ENCODE results near the gene UBE2O. TPM values are rescaled to one million over a fixed set of nuclear protein-coding genes. Genes with fewer than 3 reads are reported as not detected.
A peak's percentile ranks its signal among the peaks of the same experiment; 100 is the strongest.

UBE2O gene
- polyA plus RNA-seq, 4 donors = 5.7 to 19.7 (median 9.6) TPM

GRCh38 chr17:76453431-76453743 is 435 bp upstream of the UBE2O start:
- no peak overlapping the region for H3K27ac ChIP-seq (ENCODE audit: low read depth in 1 of 3, low read length in 2 of 3)
- no peaks in the 10 kb centered on the region for H3K27me3 ChIP-seq (ENCODE audit: control insufficient read depth in 3 of 3, insufficient read depth in 3 of 3, low read length in 3 of 3)
- no peaks in the 10 kb centered on the region for H3K9me3 ChIP-seq (ENCODE audit: control insufficient read depth in 2 of 2, insufficient read depth in 1 of 2, low read depth in 1 of 2, low read length in 1 of 2)
- WGBS, 3 donors = 23 to 32% (median 27%) methylated on average over 6 of the region's 6 CpGs
- peaks cover 0 to 3% (median 0%) of the 10 kb centered on the region in 3 donors for H3K36me3 ChIP-seq (ENCODE audit: control insufficient read depth in 3 of 3, insufficient read depth in 2 of 3, low read depth in 1 of 3, low read length in 3 of 3)
- no peak for FAIRE-seq
- H3K4me3 ChIP-seq (ENCODE audit: low read depth in 1 of 3, low read length in 3 of 3) = no peak overlapping the region
- H3K4me1 ChIP-seq (ENCODE audit: control insufficient read depth in 3 of 3, insufficient read depth in 2 of 3, low read depth in 1 of 3, low read length in 2 of 3) = peaks cover 0 to 9% (median 6%) of the 10 kb centered on the region in 3 donors
- DNase-seq = no peak

GRCh38 chr17:76452127-76452659 is 759 bp downstream of the UBE2O start:
- no peaks in the 10 kb centered on the region for H3K9me3 ChIP-seq (ENCODE audit: control insufficient read depth in 2 of 2, insufficient read depth in 1 of 2, low read depth in 1 of 2, low read length in 1 of 2)
- H3K4me3 ChIP-seq (ENCODE audit: low read depth in 1 of 3, low read length in 3 of 3) = peak overlapping the region; percentile 61 to 97 (median 88)
- no peak for FAIRE-seq
- DNase-seq = no peak
- 1% methylated on average over 28 to 29 of the region's 29 CpGs for WGBS, 3 donors
- no peaks in the 10 kb centered on the region for H3K27me3 ChIP-seq (ENCODE audit: control insufficient read depth in 3 of 3, insufficient read depth in 3 of 3, low read length in 3 of 3)
- H3K4me1 ChIP-seq (ENCODE audit: control insufficient read depth in 3 of 3, insufficient read depth in 2 of 3, low read depth in 1 of 3, low read length in 2 of 3) = peaks cover 3 to 9% (median 6%) of the 10 kb centered on the region in 3 donors
- H3K27ac ChIP-seq (ENCODE audit: low read depth in 1 of 3, low read length in 2 of 3) = no peak overlapping the region
- peaks cover 0 to 3% (median 0%) of the 10 kb centered on the region in 3 donors for H3K36me3 ChIP-seq (ENCODE audit: control insufficient read depth in 3 of 3, insufficient read depth in 2 of 3, low read depth in 1 of 3, low read length in 3 of 3)

GRCh38 chr17:76451506-76451905 is 1.4 kb downstream of the UBE2O start:
- no peak for DNase-seq
- WGBS, 3 donors = 69 to 73% (median 70%) methylated on average over 6 of the region's 6 CpGs
- no peaks in the 10 kb centered on the region for H3K27me3 ChIP-seq (ENCODE audit: control insufficient read depth in 3 of 3, insufficient read depth in 3 of 3, low read length in 3 of 3)
- no peak overlapping the region for H3K4me3 ChIP-seq (ENCODE audit: low read depth in 1 of 3, low read length in 3 of 3)
- FAIRE-seq = no peak
- peaks cover 7 to 15% (median 10%) of the 10 kb centered on the region in 3 donors for H3K4me1 ChIP-seq (ENCODE audit: control insufficient read depth in 3 of 3, insufficient read depth in 2 of 3, low read depth in 1 of 3, low read length in 2 of 3)
- H3K27ac ChIP-seq (ENCODE audit: low read depth in 1 of 3, low read length in 2 of 3) = no peak overlapping the region
- peaks cover 0 to 3% (median 0%) of the 10 kb centered on the region in 3 donors for H3K36me3 ChIP-seq (ENCODE audit: control insufficient read depth in 3 of 3, insufficient read depth in 2 of 3, low read depth in 1 of 3, low read length in 3 of 3)
- H3K9me3 ChIP-seq (ENCODE audit: control insufficient read depth in 2 of 2, insufficient read depth in 1 of 2, low read depth in 1 of 2, low read length in 1 of 2) = no peaks in the 10 kb centered on the region

- Histone ChIP-seq H3K4me1 (ENCODE audit: control insufficient read depth in 3 of 3, insufficient read depth in 2 of 3, low read depth in 1 of 3, low read length in 2 of 3) (peaks cover 7 to 17% (median 11%) of the 10 kb centered on the region in 3 donors), H3K36me3 (ENCODE audit: control insufficient read depth in 3 of 3, insufficient read depth in 2 of 3, low read depth in 1 of 3, low read length in 3 of 3) (peaks cover 0 to 7% (median 0%) of the 10 kb centered on the region in 3 donors), H3K27ac (ENCODE audit: low read depth in 1 of 3, low read length in 2 of 3) (no peak overlapping the region), H3K9me3 (ENCODE audit: control insufficient read depth in 2 of 2, insufficient read depth in 1 of 2, low read depth in 1 of 2, low read length in 1 of 2) (no peaks in the 10 kb centered on the region), H3K27me3 (ENCODE audit: control insufficient read depth in 3 of 3, insufficient read depth in 3 of 3, low read length in 3 of 3) (no peaks in the 10 kb centered on the region), H3K4me3 (ENCODE audit: low read depth in 1 of 3, low read length in 3 of 3) (no peak overlapping the region)
- 93 to 97% (median 95%) methylated on average over 6 of the region's 6 CpGs for WGBS, 3 donors
- DNase-seq (no peak), FAIRE-seq (no peak)
Measured at GRCh38 chr17:76449126-76449525, 3.8 kb downstream of the UBE2O start.

- Histone ChIP-seq H3K9me3 (ENCODE audit: control insufficient read depth in 2 of 2, insufficient read depth in 1 of 2, low read depth in 1 of 2, low read length in 1 of 2) (no peaks in the 10 kb centered on the region), H3K4me1 (ENCODE audit: control insufficient read depth in 3 of 3, insufficient read depth in 2 of 3, low read depth in 1 of 3, low read length in 2 of 3) (peaks cover 7 to 17% (median 11%) of the 10 kb centered on the region in 3 donors)
Measured at GRCh38 chr17:76447931-76448652, 4.9 kb downstream of the UBE2O start.

GRCh38 chr17:76446449-76447231 is 6.3 kb downstream of the UBE2O start:
- 18 to 53% (median 47%) methylated on average over 9 of the region's 9 CpGs for WGBS, 3 donors
- DNase-seq = peak; percentile 50 to 79
- FAIRE-seq = no peak
- Histone ChIP-seq H3K36me3 (ENCODE audit: control insufficient read depth in 3 of 3, insufficient read depth in 2 of 3, low read depth in 1 of 3, low read length in 3 of 3) (peaks cover 0 to 12% (median 0%) of the 10 kb centered on the region in 3 donors), H3K9me3 (ENCODE audit: control insufficient read depth in 2 of 2, insufficient read depth in 1 of 2, low read depth in 1 of 2, low read length in 1 of 2) (no peaks in the 10 kb centered on the region), H3K4me3 (ENCODE audit: low read depth in 1 of 3, low read length in 3 of 3) (no peak overlapping the region), H3K27ac (ENCODE audit: low read depth in 1 of 3, low read length in 2 of 3) (no peak overlapping the region), H3K4me1 (ENCODE audit: control insufficient read depth in 3 of 3, insufficient read depth in 2 of 3, low read depth in 1 of 3, low read length in 2 of 3) (peaks cover 7 to 14% (median 7%) of the 10 kb centered on the region in 3 donors), H3K27me3 (ENCODE audit: control insufficient read depth in 3 of 3, insufficient read depth in 3 of 3, low read length in 3 of 3) (no peaks in the 10 kb centered on the region)

More at GRCh38 chr17:76447931-76448652, 4.9 kb downstream of the UBE2O start:
- Histone ChIP-seq H3K27me3 (ENCODE audit: control insufficient read depth in 3 of 3, insufficient read depth in 3 of 3, low read length in 3 of 3) (no peaks in the 10 kb centered on the region), H3K27ac (ENCODE audit: low read depth in 1 of 3, low read length in 2 of 3) (no peak overlapping the region), H3K4me3 (ENCODE audit: low read depth in 1 of 3, low read length in 3 of 3) (no peak overlapping the region), H3K36me3 (ENCODE audit: control insufficient read depth in 3 of 3, insufficient read depth in 2 of 3, low read depth in 1 of 3, low read length in 3 of 3) (peaks cover 0 to 8% (median 0%) of the 10 kb centered on the region in 3 donors)
- DNase-seq (no peak), FAIRE-seq (no peak)
- 80 to 85% (median 82%) methylated on average over 7 of the region's 7 CpGs for WGBS, 3 donors

- H3K4me3 ChIP-seq (ENCODE audit: low read depth in 1 of 3, low read length in 3 of 3) = no peak overlapping the region
- WGBS, 3 donors = 68 to 71% (median 70%) methylated on average over 10 of the region's 10 CpGs
- no peak overlapping the region for H3K27ac ChIP-seq (ENCODE audit: low read depth in 1 of 3, low read length in 2 of 3)
- FAIRE-seq = no peak
- H3K4me1 ChIP-seq (ENCODE audit: control insufficient read depth in 3 of 3, insufficient read depth in 2 of 3, low read depth in 1 of 3, low read length in 2 of 3) = peaks cover 6 to 9% (median 7%) of the 10 kb centered on the region in 3 donors
- no peak for DNase-seq
- H3K9me3 ChIP-seq (ENCODE audit: control insufficient read depth in 2 of 2, insufficient read depth in 1 of 2, low read depth in 1 of 2, low read length in 1 of 2) = no peaks in the 10 kb centered on the region
- H3K36me3 ChIP-seq (ENCODE audit: control insufficient read depth in 3 of 3, insufficient read depth in 2 of 3, low read depth in 1 of 3, low read length in 3 of 3) = peaks cover 0 to 12% (median 0%) of the 10 kb centered on the region in 3 donors
- H3K27me3 ChIP-seq (ENCODE audit: control insufficient read depth in 3 of 3, insufficient read depth in 3 of 3, low read length in 3 of 3) = no peaks in the 10 kb centered on the region
Measured at GRCh38 chr17:76445697-76446448, 7.1 kb downstream of the UBE2O start.

Data from small intestine (tissue), 7 donors.